HG02870 (cell line): Measurements from ENCODE around the gene UACA.

ENCODE experiments used
- ATAC-seq: cut with Tn5 transposase; IDR thresholded peaks from one replicate; pipeline ENCODE4 v1.9.1; 2021; ENCODE audit warnings: mild to moderate bottlenecking, moderate library complexity; ENCODE audit not compliant: unreplicated experiment

The UACA gene

GRCh38 chr15:70605606-70606410 lies 157.6 kb downstream of the UACA start:
- no peak for ATAC-seq

GRCh38 chr15:70604666-70605315 lies 158.6 kb downstream of the UACA start:
- ATAC-seq: no peak
